GOT3 (cell line): Measurements from ENCODE around the gene M1AP.

ENCODE experiments used
- DNase-seq: peaks from one replicate; lab custom pipeline; 2025; ENCODE audit warnings: mixed read lengths; lab: John Stamatoyannopoulos, UW

The M1AP gene, protein sequence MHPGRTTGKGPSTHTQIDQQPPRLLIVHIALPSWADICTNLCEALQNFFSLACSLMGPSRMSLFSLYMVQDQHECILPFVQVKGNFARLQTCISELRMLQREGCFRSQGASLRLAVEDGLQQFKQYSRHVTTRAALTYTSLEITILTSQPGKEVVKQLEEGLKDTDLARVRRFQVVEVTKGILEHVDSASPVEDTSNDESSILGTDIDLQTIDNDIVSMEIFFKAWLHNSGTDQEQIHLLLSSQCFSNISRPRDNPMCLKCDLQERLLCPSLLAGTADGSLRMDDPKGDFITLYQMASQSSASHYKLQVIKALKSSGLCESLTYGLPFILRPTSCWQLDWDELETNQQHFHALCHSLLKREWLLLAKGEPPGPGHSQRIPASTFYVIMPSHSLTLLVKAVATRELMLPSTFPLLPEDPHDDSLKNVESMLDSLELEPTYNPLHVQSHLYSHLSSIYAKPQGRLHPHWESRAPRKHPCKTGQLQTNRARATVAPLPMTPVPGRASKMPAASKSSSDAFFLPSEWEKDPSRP

DNA sequence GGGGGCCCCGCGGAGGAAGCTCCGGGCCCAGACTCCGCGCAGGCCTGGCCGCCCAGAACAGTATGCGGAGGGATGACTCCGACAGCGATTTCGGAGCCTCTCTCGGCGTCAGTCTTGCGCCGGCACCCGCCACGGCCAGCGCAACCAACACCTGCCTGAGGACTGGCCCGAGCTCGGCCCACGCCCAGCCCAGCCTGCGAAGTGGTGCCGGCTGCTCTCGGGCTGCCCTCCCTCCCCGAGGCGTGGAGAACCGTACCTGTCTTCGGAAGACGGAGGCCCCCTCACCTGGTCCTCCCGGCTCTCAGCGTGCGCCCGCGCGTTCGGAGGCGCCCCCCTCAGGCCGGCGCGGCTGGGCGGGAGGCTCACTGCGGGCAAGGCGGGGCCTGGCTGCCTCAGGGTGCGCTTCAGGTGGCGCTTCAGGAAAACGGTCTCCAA, at the start of gene M1AP:
Gene M1AP (minus strand): TSS at position 322 of the 435 bp plus-strand sequence. CDS start 8,055 bp downstream, outside the sequence.
- no peak for DNase-seq

DNA sequence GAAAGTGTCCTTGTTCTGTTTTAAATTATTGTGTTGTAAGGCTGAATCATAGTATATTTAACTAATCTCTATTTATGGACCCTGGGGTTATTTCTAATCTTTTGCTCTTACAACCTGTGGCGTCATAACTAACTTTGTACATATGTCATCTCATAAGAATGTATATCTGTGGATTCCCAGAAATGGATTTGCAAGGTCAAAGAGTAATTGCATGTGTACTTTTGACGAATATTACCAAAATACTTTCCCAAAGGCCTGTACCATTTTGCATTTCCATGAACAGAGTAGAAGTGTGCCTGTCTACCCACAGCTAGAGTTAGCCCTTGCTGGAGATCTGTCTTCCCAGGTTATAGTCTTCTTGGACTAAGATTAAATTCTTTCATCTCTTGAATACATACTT, 48.7 kb upstream of the M1AP start:
- DNase-seq = no peak

DNA sequence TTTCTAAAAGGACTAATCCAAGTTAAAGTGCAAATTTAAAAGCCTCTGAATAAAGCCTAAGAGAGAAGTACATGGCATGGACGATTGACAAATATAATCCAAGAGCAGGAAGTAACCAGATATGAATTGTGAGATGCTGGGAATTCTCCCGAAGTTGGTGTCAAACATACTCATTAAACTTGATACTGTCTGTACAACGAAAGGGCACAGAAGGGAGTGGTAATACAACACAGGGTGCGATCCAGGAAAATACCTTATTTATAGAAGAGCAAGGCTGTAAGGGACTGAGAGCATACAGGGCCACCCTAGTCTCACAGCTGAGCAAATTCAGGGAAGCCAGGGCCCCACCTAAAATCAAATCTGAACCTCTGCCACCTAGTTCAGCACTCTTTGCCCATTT, 47.5 kb upstream of the M1AP start:
- no peak for DNase-seq

DNA sequence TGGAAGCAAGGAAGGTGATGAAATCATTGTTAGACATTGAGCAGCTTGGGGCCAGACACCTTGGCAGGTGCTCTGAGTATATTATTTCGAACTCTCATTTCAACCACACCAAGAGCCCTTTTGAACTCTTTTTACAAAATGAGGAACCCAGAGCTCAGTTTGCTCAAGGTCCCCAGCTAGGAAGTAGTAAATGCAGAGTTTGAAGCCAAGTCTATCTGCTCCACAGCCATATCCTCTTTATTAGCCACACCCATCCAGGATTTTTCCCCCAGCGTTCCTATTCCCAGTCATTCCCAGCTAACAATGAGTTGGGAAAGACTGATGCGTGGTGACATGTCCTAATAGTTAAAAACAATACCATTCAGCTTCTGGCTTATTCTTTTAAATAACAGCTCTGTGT, 46.2 kb upstream of the M1AP start:
- no peak for DNase-seq

DNA sequence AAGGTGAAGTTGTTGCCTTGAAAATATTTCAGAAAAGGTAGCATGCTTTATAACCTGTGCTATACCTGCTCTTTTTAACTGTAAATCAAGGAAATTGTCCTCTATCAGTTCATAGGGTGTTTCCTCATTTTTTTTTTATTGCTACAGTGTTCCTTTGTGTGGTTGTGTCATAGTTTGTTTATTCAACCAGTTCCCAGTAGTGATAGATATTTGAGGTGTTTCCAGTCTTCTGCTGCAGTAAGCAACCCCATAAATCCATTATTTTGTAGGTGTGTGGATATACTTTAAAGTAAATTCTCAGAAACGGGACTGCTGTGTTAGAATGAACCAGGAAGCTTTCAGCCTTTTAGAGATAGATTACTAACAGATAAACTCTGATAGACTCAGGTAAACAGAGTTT, 45.5 kb upstream of the M1AP start:
- DNase-seq = no peak

DNA sequence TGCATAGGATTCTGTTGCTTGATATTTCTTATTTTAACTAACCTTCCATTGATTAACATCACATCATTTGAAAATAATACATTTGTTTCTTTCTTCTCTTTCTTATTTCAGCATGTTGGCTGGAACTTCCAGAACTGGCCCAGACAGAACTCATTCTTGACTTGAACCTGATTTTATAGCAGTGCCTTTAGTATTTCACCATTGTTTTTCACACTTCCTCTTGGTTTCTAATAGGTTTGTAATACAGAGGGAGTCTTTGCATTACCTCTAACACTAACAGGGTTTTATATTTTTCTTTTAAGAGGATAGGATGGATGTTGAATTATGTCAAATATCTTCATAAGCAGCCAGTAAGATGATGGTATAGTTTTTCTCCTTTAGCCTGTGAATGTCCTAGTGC, 45.1 kb upstream of the M1AP start:
- no peak for DNase-seq

DNA sequence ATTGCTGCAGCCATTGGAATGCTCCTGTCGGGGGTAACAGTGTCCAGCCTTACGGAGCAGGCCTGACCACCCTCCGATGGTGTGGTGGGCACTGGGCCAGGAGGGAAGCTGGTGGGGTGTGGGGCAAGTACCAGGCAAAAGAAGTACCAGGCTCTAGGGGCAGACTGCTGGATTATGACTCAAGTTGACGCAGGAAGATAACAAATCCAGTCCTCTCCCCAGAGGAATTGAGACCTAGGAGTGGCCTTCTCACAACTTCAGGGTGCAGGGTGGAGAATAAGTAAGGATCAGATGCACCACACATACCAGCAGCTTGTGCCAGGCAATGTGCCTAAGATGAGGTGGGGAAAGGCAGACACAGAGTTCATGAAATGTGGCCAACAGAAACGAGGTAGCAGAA, 43.8 kb upstream of the M1AP start:
- no peak for DNase-seq

DNA sequence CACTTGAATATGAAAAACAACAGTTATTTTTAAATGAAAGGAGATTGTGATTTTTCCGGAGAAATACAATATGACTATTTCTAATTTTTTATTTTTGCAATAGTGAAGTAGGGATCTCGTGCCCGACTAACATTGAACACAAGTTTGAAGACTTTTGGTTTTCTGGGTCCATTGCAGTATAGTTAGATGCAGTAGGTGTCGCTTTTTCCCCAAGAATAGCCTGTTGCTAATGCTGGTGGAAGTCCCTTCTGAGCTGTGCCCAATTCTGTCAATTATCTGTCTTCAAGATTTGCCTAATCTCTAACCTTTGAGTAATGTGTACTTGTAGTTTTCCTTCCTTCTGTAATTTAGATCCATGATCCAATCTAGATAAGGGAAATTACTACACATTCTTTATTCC, 42.4 kb upstream of the M1AP start:
- DNase-seq = no peak

DNA sequence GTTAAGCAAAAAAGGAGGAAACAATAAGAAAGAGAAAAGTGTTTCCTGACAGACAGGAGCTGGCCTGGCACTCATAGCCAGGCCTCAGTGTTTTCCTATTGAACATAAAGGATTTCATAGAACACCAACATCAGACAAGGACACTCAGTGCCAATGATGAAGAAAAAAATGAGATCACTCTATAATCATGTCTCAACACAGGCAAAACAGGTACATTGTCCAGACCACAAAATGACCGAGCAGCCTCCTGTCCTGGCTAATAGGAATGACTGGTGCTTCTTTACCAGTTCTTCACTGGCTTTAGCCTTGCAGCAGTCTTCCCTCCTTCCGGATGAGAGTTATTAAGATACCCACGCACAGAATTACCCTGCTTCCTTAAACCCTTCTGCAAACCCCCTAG, 41.5 kb upstream of the M1AP start:
- DNase-seq = no peak

DNA sequence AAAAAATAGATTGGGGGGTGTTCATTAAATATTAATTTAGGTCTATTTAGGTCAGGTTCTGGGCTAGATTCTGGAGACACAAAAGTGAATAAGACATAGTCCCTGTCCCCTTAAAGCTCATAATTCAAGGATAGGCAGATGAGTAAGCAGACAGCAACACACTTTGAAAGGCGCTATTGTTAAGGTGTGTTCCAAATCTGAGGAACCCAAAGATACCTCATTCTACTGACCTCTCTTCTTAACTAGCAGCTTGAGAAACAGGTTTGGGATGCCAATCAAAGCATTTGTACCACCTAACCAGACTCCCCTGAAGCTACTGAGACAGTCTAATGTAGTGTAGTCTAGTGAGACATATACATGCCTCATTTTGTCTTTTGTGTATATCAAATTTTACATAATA, 40.8 kb upstream of the M1AP start:
- no peak for DNase-seq

DNA sequence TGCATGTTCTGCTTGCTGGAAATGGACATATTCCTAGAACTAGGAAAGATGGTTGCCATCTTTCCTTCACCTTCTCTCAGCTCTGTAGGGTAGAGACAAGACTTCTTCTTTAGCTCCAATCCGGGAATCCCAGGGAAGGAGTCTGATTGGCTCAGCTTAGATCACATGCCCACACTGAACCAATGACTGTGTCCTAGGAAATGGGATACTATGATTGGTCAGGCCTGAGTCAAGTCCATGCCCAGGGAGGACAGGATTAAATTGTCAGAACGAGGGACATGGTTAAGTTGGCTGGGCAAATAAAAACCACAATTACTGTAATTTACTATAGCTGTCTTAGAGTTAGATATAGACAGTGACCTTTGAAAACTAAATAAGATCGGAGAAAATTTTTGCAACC, 37.3 kb upstream of the M1AP start:
- DNase-seq = no peak

DNA sequence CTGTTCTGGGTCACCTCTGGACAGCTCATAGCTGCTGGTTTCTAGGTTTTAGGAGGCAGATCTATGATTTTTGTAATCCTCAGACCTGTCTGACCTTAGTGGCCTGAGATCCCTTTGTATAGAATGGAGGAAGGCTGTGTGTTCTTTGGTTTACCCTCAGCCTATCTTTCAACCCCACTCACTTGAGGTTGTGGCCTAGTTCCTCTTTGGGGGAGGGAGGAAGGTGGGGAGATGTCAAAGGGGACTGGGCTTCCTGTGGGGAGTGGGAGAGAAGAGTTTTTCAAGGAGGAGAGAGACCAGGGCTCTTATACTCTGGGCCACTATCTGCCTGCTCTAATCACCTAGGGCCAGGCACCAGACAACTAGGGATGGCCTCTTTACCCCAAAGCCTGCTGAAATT, 34.4 kb upstream of the M1AP start:
- no peak for DNase-seq

DNA sequence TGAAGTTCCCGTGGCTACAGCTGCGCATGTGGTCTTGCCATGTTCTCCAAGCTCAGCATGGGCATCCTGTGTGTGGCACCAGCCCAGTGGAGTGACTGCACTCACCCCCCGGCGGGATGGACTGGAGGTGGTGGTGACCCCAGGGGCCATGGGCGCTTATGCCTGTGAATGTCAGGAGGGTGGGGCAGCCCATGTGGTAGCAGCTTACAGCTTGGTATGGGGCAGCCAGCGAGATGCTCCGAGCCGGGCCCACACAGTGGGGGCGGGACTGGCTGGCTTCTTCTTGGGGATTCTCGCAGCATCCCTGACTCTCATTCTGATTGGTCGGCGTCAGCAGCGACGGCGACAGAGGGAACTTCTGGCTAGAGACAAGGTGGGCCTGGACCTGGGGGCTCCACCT, 31.5 kb upstream of the M1AP start:
- DNase-seq = no peak

DNA sequence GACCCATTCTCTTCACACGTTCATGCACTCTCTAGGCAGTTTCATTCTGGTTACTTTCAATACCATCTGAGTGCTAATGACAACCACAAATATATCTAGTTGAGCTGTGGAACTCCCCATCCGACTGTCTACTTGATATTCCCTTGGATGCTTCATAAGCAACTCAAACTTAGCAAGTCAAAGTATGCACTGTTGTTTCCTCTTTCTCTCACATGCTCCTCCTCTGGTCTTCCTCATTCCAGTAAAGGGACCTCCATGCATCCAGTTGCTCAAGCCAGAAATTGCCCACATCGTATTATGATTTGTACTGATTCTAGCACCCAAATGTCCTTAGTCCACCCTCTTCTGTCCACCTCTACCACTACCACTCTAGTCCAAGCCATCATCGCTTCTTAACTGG, 28.2 kb upstream of the M1AP start:
- DNase-seq = no peak

DNA sequence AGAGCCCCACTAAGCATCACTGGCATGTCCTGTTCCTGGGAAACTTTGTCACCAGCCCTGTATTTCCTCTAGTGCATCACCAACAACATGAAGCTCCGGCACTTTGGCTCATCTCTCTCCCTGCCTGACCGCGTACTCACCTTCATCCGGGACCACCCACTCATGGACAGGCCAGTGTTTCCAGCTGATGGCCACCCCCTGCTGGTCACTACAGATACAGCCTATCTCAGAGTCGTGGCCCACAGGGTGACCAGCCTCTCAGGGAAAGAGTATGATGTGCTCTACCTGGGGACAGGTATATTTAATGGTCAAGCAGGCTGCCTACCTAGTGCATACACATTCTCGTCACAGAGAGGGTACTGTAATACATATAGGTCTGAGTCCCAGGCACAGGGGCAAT, 27.0 kb upstream of the M1AP start:
- DNase-seq = no peak

DNA sequence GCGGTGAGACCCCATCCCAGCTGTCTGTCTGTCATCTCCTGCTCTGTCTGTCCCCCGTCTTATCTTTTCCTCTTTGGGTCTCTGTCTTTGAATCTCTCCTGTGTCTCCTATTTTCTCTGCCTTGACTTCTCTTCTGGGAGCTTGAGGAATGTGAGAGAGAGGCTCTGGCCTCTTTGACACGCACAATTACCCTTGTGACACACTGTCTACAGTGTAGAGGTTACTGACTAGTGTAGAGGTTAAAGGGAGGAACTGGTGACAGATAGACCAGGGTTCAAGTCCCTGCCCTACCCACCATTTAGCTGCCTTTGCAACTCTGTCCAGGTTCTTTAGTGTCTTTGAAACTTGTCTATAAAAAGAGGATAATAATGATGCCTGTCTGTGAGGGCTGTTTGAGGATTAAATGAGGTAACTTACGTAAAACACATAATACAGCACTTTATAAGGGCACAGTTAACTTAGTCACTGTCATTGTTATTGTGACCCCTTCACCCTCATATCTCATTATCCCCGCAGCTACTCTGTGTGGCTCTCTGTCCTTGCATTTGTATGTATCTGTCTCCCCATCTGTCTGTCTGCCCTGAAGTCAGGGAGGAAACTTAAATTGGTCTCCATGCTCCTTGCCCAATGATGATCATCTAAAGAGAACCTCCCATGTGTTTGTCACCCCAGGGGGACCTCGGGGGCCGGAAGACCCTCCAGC, 25.8 kb upstream of the M1AP start:
- DNase-seq = no peak

DNA sequence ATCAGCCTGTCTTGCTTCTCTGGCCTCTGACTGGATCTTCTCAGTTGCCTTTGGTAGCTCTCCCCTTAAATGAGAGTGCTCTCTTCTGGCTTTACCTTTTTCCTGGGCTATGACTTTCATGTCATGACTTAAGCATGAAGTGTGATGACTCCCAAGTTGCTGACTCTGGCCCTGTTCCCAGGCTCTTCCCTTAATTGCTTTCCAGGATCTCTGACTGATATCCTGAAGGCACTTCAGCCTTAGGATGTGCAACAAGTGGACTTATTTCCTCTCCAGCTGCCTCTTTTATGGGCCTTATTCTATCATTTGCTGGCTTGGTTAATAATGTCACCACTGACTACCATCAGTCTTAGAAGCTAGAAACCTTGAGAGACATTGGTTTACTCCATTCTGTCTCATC, 23.3 kb upstream of the M1AP start:
- no peak for DNase-seq

DNA sequence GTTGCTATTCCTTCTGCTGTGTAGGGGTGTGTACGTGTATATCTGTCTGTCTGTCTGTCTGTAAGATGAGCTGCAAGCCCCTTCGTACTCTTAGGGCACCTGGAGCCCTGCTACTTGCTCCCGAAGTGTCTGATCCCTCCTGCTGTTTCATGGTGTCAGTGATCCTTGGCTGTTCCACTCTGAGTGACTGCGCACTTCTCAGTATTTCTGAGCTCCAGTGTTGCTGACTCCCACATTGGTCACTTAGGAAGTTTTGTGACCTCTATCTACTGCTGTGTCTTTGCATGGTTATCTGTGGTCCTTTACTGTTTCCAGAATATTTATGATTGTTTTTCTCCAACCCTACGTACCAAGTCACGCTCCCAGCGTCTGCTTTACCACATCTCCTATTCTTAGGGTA, 22.1 kb upstream of the M1AP start:
- DNase-seq = no peak

DNA sequence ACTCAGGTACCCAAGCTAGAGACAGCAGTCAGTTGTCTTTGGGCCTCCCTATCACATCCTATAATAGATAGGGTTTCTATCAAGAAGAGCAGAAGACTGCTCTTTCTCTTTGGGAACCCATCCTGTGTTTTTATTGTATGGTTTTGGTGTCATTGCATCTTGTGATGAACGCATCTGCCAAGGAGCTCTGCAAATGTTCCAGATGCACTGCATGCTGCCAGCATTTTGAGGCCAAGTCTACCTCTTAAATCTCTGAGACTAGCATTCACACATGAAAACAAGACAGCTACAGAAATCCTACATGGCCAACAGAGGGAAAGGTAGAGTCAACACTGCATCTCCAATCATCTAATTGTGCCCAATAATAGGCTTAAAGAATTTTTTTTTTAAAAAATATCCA, 20.0 kb upstream of the M1AP start:
- no peak for DNase-seq

DNA sequence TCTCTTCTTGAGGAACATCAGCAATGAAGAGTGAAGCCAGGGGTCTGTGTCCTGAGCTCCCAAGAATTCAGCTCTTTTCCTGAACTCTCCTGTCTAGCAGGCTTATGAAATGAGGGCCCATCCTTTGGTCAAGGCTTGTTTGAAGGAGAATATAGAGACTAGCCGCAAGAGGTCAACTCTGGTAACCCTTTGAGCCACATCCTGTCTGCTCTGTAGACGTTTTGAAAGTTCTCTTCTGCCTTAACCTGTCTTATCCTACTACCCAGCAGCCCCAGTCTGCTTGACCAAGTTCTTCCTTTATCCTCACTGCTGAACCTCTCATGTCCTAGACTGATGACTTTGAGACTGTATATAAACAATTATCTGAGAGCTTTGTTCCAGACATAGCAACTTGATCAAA, 11.3 kb upstream of the M1AP start:
- no peak for DNase-seq

DNA sequence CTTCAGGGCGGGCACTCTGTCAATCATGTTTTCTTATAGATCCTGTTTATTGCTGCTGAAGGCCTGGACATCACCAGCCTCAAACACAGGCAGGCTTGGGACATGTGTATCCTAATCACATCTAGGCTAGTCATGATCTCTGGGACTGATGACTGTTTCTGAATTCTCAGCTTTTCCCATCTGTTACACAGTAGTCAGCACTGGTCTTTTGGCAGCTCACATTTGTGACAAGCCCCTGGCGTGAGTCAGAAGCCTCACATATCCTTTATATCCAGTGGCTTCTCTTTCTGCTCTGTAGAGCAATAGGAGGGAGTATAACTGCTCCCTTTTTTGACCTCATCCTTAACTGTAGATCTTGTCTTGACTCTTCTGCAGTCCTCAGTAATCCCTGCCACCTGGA, 10.4 kb upstream of the M1AP start:
- no peak for DNase-seq

DNA sequence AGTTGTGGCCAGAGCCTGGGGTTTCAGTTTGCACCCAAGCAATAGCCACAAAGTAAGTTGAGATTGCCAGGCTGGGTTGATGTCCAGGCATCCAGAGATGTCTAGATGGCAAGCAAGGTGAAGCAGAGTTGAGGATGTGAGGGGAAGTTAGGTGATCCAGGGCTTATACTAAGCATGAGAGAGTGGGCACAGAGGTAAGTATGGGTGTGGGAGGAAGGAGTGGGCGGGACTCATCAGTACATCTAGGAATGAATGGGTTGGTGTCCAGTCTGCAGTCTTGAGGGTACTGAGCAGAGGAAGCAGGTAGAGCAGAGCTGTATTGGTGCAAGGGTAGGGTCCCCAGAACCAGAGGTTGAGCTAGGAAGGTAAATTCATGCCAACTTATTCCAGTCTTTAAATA, 7.4 kb upstream of the M1AP start:
- no peak for DNase-seq
